Globus pallidus (tissue), 1 donor: ENCODE measurements around the gene NSMCE3.

Source experiments
- DNase-seq: peaks from one replicate; pipeline ENCODE4 v3.0.0-alpha.2; 2015; ENCODE audit warnings: low spot score

NSMCE3 gene

DNA sequence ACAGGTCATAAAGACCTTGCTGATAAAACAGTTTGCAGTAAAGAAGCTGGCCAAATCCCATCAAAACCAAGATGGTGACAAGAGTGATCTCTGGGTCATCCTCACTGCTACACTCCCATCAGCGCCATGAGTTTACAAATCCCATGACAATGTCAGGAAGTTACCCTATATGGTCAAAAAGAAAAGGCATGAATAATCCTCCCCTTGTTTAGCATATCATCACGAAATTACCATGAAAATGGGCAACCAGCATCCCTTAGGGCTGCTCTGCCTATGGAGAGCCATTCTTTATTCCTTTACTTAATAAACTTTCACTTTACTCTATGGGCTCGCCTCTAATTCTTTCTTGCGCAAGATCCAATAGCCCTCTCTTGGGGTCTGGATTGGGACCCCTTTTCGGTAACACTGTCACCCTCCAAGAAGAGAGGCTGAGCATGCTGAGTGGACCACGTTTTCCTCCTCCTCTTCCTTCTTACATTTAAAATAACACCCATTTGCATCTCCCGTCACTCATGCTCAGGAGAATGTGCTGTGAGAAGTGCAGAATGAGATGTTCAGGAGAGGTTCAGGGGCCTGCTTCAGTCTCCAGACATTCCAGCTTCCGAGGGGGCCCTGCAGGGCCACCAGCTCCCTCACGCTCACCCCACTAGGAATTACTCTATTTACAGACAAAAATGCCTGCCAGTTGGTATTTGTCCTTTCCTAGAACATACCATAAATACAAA is 47.3 kb downstream of the NSMCE3 start:
- DNase-seq, result no peak

DNA sequence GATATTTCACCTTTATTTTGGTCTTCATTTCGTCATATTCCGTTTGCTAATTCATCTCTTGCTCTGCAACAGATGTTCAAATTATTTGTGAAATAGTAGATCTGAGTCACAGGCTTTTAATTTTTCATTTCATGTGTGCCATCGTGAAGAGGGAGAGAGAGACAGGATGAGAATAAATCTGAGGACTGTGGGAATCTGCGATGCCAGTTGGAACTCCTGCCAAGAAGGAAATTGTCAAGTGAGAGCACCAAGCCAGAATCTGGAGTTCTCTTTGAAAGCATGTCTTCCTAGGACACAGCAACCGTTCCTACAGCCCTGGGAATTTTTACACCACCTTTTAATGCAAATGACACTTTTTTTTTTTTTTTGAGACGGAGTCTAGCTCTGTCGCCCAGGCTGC is 48.8 kb downstream of the NSMCE3 start:
- DNase-seq, result no peak

DNA sequence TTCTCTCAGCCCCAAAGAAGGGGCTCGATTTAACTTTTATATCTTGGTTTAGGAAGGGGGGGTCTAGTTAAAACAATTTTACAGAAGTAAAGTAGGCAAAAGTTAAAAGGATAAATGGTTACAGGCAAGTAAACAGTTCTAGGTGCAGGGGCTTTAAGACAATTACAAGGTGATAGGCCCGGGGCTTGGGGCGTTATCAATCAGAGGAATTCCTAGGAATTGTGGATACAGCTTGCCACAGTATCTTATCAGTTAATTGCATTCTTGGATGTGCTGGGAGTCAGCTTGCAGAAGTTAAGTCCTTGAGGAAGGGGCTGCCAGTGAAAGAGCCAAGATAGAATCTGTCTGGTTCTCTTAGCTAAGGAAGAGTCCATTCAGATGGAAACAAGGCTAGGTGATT is 52.7 kb downstream of the NSMCE3 start:
- DNase-seq, result no peak
